Stimulated activated CD4-positive, alpha-beta T cell treated with anti-CD3 and anti-CD28 coated beads, Interleukin-2, amount 100 ng/mL, for 48 hours (primary cell): Measurements from ENCODE around the gene RAPGEF1.
"Not testable (repeated sequence)": the region's sequence is repeated elsewhere in the genome, so short reads cannot be mapped to it uniquely, and the experiment has no call there.

Source experiments
- DNase-seq, 2 donors: peaks; one replicate each; pipeline ENCODE4 v3.0.0-alpha.2; 2020

RAPGEF1 gene

GRCh38 chr9:131727184-131727759, 12.6 kb downstream of the RAPGEF1 start:
- no peak for DNase-seq

GRCh38 chr9:131724683-131725082, 15.2 kb downstream of the RAPGEF1 start:
- DNase-seq: no peak

- no peak for DNase-seq
Observed at GRCh38 chr9:131723632-131724031, 16.2 kb downstream of the RAPGEF1 start.

GRCh38 chr9:131722255-131722654, 17.6 kb downstream of the RAPGEF1 start:
- no peak for DNase-seq

DNA sequence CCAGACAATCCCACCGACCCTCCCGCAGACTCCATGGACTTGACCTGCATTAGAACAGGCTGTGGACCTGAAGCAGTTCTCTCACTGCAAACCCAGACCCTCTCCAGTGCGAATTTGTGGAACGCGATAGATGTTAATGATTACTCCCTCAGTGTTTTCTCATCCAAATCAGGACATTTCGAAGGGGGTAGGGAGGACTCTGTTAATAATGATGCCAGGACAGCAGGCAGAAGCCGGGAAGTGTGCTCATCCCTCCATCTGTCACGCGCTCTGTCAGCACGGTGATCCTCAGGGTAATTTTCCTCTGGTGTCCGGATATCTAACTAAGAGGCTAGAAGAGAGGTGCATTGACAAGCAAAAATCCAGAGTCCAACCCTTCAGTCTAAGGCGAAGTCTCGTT, 18.8 kb downstream of the RAPGEF1 start:
- no peak for DNase-seq

GRCh38 chr9:131720330-131720729, 19.5 kb downstream of the RAPGEF1 start:
- DNase-seq: no peak

DNA sequence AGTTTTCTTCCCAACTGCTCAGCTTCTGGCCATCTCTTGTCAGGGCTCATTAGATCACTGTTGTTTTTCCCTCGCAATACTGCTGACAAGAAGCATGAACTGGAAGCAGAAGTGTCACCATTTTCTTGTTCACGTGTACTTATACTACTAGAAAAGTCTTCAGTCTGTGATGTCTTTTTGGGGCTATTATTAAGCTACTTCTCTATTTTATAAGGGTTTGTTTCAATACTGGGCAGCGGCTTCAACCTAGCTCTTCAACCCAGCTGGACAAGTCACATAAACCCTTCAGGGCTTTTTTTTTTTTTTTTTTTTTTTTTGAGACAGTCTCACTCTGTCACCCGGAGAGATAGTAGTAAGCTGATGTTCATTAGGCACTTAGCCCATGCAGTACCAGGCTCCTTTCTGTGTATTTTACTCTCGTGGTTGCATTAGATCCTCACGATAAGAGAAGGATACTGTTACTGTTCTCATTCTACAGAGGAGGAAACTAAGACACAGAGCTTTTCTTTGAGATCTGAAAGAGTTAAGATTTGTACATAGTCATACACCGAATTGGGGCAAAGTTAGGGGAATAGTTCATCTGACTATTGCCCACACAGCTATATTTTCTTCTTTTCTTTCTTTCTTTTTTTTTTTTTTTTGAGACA, 20.5 kb downstream of the RAPGEF1 start:
- no peak for DNase-seq

GRCh38 chr9:131717719-131718460, 22.0 kb downstream of the RAPGEF1 start:
- no peak for DNase-seq

DNA sequence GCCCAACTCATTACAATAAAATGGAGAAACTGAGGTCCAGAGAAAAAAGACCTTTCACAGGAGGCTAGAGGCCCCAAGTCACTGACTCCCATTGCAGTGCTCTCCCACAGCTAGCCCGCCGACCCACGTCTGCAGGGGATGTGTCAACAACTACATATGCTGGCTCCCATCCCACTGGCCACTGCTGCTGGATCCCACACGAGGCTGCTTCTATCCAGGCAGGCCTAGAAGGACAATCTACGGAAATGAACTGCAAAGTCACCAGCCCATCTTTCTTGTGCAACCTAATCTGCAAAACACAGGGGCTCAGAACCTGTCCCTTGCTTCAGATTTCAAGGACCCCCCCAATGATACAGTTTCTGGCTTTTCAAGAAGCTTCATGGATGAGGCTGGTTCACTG, 24.0 kb downstream of the RAPGEF1 start:
- DNase-seq: no peak

DNA sequence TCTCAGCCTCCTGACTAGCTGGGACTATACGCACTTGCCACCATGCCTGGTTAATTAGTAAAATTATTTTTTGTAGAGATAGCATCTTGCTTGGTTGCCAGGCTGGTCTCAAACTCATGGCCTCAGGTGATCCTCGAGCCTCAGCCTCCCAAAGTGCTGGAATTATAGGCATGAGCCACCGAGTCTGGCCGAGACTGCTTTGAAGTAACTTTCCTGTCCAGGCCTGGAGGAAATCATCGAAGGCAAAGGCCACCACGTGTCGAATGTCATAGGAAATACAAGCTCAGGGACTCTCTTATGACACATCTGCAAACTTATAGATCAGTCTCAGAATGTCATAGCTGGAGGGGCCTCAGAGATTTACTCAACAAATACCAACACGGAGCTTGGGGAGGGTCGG, 25.1 kb downstream of the RAPGEF1 start:
- no peak for DNase-seq

GRCh38 chr9:131714161-131714646, 25.7 kb downstream of the RAPGEF1 start:
- DNase-seq: no peak

DNA sequence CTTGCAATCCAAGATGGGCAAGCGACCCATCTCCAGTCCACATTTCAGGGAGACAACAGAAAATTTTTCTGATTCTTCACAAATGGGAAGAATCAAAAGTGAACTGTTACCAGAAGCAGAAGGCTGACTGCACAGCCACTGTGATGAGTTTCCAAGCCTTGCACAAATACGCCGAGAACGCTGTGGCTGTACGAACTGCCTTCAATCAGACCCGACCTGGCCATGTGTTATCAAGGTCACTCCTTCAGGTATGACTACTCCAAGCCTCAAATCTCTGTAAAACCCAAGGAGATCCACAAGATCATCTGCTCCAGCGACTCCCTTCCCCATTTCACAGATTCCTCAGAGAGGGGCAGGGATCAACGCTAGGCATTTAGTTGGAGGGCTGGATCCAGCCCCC, 26.9 kb downstream of the RAPGEF1 start:
- DNase-seq: no peak

- DNase-seq: no peak
Observed at GRCh38 chr9:131712151-131712716, 27.6 kb downstream of the RAPGEF1 start.

- DNase-seq: no peak
Observed at GRCh38 chr9:131709771-131710431, 30.0 kb downstream of the RAPGEF1 start.

DNA sequence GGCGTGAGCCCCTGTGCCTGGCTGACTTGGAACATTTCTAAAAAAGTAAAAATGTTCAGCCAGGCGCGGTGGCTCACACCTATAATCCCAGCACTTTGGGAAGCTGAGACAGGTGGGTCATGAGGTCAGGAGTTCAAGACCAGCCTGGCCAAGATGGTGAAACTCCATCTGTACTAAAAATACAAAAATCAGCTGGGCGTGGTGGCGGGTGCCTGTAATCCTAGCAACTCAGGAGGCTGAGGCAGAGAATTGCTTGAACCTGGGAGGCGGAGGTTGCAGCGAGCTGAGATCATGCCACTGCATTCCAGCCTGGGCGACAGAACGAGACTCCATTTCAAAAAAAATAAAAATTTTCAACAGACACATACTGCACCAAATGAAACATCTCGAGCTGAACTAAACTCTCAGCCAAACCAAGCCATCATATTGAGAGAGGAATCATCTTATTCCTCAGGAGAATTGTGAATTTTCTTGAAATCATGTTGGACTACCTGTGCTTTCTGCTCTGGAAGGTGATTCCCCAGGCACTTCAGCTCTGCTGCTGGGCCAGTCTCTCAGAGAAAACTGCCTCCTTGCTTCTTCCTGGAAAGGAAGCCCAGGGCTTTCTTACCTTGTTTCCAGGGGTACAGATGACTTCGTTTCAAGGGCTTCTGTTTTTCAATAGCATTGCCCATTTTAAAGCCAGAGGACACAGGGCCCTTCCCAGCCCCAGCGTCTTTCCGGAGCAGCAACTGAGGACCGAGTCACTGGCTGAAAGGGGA, 30.7 kb downstream of the RAPGEF1 start:
- DNase-seq: not testable (repeated sequence)

GRCh38 chr9:131708226-131709002, 31.5 kb downstream of the RAPGEF1 start:
- no peak for DNase-seq

GRCh38 chr9:131707733-131708157, 32.1 kb downstream of the RAPGEF1 start:
- no peak for DNase-seq

- DNase-seq: no peak
Observed at GRCh38 chr9:131707050-131707449, 32.8 kb downstream of the RAPGEF1 start.

GRCh38 chr9:131706608-131706970, 33.3 kb downstream of the RAPGEF1 start:
- DNase-seq: no peak

GRCh38 chr9:131704988-131705387, 34.9 kb downstream of the RAPGEF1 start:
- no peak for DNase-seq

DNA sequence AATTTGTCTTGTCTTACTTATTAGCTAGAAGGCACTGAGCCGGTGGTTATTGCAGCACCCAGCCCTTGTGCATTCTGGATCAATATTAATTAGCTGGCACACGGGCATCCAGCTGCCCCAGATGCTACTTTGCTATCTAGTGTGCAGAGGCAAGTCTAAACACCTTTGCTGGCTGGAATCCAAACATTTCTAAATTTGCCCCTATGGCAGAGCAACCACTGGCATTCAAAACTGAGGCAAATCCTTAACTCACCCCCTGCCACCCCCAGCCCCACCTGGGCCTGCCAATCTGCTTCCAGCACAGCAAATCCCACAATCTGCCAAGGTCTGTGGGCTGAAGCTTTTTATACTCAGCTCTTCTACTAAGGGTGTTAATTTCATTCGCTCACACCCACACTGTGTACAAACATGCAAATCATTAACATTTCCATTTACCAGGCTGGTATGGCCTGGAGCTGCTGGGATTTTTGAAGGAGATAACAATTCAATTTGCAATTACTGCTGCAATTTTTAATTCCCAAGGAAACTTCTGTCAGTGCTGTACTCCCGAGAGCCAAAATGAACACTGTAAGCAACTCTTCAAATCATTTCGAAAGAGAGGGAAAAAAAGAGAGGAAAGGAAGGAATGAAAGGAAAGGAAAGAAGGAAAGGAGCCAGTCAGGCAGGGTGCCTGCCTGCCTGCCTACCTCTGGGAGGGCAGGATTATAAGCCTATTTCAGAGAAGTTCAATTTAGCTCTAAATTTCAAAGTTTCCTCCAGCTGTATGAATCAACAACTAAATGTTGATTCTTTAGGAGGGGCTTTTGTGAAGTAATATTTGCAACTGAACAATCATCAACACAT, 35.5 kb downstream of the RAPGEF1 start:
- no peak for DNase-seq
